ENCODE results near the gene ADM.

GRCh38 chr11:10319702-10320558 is 15.1 kb downstream of the ADM start:
- no peak for TF ChIP-seq CTCF (conservative IDR thresholded peaks at IDR 0.05; ENCODE audit: low read length)
- no peak for TF ChIP-seq EZH2phosphoT487 (IDR thresholded peaks at IDR 0.05; ENCODE audit: borderline replicate concordance, low read depth, low read length)

All from OCI-LY7 (cell line).